Umbilical cord (tissue), 2 donors: ENCODE data around the gene RAB24. TPM values are rescaled to one million over a fixed set of nuclear protein-coding genes. Genes with fewer than 3 reads are reported as not detected.
A peak's percentile ranks its signal among the peaks of the same experiment; 100 is the strongest.
"Not testable (repeated sequence)": the region's sequence is repeated elsewhere in the genome, so short reads cannot be mapped to it uniquely, and the experiment has no call there.

Source experiments
- DNase-seq: peaks from one replicate; pipeline ENCODE4 v3.0.0-alpha.2; 2015; ENCODE audit warnings: low spot score
- total RNA-seq: library from RNA; depleted of rRNA; stranded (reverse); fragments of >200 nt; gene quantifications from one replicate; pipeline ENCODE4 v1.2.3, GENCODE V29; 2014; ENCODE audit warnings: low replicate concordance; ENCODE audit not compliant: insufficient read depth

RAB24 gene
- total RNA-seq: 31.5 TPM

GRCh38 chr5:177303121-177303924, at the start of gene RAB24, which contains the start of gene PRELID1:
Gene RAB24 (minus strand): TSS chr5:177303719. CDS start chr5:177303288, 431 bp downstream.
Gene PRELID1 (plus strand): TSS chr5:177303799. CDS start chr5:177303986, 187 bp downstream.
- DNase-seq: peak; percentile 89

- DNase-seq: no peak
Measured at GRCh38 chr5:177353093-177353492, 49.6 kb upstream of the RAB24 start.

GRCh38 chr5:177351392-177352329, 48.1 kb upstream of the RAB24 start, which contains the start of gene LMAN2:
Gene LMAN2 (minus strand): TSS chr5:177351668. CDS start chr5:177351647, 21 bp downstream.
- peak; percentile 99 for DNase-seq

- no peak for DNase-seq
Measured at GRCh38 chr5:177350776-177351391, 47.4 kb upstream of the RAB24 start.

GRCh38 chr5:177349762-177350161, 46.2 kb upstream of the RAB24 start:
- DNase-seq: no peak

- no peak for DNase-seq
Measured at GRCh38 chr5:177349362-177349647, 45.8 kb upstream of the RAB24 start.

- DNase-seq: no peak
Measured at GRCh38 chr5:177347699-177348098, 44.2 kb upstream of the RAB24 start.

- no peak for DNase-seq
Measured at GRCh38 chr5:177346820-177347219, 43.3 kb upstream of the RAB24 start.

- no peak for DNase-seq
Measured at GRCh38 chr5:177344891-177345290, 41.4 kb upstream of the RAB24 start.

GRCh38 chr5:177343777-177344176, 40.3 kb upstream of the RAB24 start:
- no peak for DNase-seq

- not testable (repeated sequence) for DNase-seq
Measured at GRCh38 chr5:177343000-177343399, 39.5 kb upstream of the RAB24 start.

GRCh38 chr5:177339107-177339638, 35.7 kb upstream of the RAB24 start:
- no peak for DNase-seq

GRCh38 chr5:177338251-177339106, 35.0 kb upstream of the RAB24 start:
- no peak for DNase-seq

- DNase-seq: no peak
Measured at GRCh38 chr5:177336603-177337494, 33.3 kb upstream of the RAB24 start.

- DNase-seq: no peak
Measured at GRCh38 chr5:177336112-177336511, 32.6 kb upstream of the RAB24 start.

- no peak for DNase-seq
Measured at GRCh38 chr5:177335701-177336065, 32.2 kb upstream of the RAB24 start.

GRCh38 chr5:177334781-177335700, 31.5 kb upstream of the RAB24 start:
- no peak for DNase-seq

- DNase-seq: no peak
Measured at GRCh38 chr5:177334155-177334551, 30.6 kb upstream of the RAB24 start.
